ENCODE data around the gene PAM16.
A peak's percentile ranks its signal among the peaks of the same experiment; 100 is the strongest.

The PAM16 gene

DNA sequence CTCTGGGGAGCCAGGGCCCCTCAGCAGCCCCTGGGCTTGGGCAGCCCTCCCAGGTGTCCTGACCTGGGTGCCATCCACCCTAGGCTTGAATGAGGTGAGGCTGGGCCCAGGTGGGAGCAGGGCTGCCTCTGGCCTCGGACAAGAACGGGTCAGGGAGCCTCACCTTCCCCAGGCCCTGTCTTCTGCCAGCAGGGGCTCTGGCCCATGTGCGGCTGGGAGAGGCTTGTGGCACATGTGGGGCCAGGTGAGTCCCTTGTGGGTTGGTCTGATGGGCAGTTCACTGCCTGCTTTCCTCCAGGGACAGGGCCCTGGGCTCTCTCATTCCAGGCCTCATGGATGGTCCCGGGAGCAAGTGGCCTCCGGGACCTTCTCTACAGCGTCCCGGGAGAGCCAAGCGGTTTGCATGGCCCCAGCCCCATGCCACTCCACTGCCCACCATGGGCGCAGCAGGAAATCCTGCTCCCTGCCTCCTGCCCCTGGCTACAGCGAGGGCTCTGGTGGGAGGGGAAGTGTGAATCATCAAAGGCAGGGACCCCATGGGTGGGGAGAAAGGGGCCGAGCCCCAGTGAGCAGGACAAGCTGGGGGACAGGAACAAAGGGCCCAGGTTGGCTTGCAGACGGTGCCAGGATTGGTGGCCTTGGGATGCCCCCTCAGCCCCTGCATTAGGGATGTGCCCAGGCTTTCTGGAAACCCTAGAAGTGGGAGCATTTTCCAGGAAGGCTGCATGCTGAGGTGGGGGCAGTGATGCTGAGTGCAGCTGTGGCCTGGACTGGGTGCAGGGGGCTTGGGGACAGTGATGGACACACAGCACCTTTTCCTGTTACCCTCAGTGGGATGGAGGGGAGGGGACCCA lies 32.7 kb upstream of the PAM16 start:
- no peak for DNase-seq

- DNase-seq: no peak
Measured at GRCh38 chr16:4382795-4383357, 31.8 kb upstream of the PAM16 start.

- DNase-seq: no peak
Measured at GRCh38 chr16:4381935-4382794, 31.0 kb upstream of the PAM16 start.

- no peak for DNase-seq
Measured at GRCh38 chr16:4381072-4381934, 30.2 kb upstream of the PAM16 start.

DNA sequence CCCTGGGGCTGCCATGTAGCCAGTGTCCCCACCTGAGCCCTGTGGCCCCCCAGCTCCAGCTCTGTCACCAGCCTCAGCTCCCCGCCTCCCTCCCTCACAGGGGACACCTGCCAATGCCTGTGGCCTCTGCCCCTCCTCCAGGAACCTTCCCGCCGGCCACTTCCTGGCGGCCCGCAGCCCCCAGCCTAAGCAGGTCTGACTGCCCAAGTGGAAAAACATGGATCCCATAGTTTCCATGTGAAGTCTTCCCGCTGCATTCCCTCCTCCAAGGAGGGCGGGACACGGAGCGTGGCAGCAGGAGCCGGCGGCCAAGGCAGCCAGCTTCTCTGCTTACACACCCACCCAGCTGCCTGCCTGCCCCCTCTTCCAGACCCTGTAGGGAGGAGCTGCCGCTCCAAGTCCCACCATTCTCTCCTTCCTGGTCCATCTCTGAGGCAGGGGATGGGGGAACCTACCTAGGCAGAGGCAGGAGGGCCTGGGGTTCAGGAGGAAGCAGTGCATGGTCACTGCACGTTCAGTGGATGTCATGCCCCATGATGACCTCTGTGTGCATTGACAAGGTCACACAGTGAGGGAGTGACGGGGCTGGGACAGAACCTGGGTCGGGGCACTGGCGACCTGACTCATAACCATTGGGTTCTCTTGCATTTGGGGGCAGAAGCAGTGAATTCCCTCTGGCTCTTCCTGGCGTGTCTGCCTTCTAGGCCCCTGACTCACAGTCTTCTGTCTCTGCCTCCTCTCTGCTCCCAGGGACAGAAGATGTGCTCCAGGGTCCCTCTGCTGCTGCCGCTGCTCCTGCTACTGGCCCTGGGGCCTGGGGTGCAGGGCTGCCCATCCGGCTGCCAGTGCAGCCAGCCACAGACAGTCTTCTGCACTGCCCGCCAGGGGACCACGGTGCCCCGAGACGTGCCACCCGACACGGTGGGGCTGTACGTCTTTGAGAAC lies 29.3 kb upstream of the PAM16 start:
- DNase-seq: no peak

- DNase-seq: no peak
Measured at GRCh38 chr16:4378999-4379690, 28.0 kb upstream of the PAM16 start.

GRCh38 chr16:4378161-4378666 lies 27.1 kb upstream of the PAM16 start:
- DNase-seq: no peak

DNA sequence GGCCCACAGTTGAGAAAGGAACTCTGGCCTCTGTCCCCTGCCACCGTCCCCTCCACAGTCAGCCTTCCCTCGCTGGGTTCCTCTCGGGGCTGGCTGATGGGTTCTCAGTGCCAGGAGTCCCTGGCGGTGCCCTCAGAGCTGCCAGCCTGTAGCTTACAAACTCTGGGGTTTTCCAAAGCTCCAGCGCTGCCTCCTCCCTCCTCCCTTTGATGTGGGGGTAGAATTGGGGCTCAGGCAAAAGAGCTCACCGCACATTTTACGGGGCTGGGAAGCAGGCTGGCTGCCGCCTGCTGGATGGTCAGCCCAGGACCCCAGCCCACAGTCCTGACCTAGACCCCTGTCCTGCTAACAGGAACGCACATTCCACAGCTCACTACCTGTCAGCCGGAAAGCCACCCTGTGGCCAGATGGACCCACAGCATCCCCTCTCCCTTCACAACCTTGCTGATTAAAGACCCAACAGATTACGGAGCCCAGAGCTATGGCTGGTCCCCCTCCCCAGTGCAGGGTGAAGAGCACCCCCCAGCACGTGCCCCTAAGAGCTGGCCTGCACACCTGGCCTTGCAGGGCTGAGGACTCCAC lies 26.5 kb upstream of the PAM16 start:
- DNase-seq: no peak

DNA sequence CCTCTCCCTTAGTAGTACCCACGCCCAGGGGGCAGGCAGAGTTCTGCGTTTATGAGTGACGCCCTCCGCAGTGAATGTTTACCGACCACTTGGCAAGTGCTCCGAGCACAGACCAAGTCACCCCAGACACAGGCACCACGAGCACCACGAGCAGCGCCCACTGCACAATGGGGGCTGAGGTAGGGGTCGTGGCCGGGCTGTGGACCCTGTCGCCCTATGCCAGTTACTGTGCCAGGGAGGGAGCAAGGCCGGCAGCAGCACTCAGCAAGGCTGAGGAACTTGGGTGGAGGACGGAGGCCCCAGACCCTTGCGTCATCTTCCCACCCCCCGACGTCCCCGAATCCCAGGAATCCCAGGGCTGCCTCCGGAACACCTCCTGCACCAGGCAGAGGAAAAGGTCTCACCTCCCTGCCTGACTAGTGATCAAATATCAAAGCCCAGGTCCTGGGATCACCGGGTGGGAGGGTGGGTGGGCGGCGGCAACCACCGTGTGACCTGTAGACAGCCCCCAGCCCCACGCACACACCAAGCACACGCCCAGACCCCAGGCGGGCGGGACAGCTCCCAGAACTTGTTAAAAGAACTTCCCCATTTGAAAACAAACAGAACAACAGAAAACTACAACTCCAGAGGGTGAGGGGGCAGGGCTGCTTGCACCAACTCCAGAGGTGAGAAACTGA lies 25.9 kb upstream of the PAM16 start:
- no peak for DNase-seq

- no peak for DNase-seq
Measured at GRCh38 chr16:4376126-4376892, 25.2 kb upstream of the PAM16 start.

DNA sequence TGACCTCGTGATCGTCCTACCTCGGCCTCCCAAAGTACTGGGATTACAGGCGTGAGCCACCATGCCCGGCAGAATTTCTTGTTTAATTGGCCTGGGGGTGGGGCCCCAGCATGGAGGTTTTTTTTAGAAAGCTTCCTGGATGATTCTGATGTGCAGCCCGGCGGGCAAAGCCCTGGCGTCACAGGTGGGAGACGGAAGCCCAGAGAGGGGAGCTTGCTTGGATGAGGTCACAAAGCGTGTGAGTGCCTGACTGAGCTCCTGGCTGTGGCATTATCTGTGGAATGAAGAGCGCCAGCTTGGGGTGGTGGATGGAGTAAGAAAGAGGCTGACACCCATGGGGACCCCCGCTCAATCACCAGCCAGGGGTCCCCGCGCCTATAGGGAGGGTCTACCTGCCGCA lies 24.6 kb upstream of the PAM16 start:
- no peak for DNase-seq

GRCh38 chr16:4373909-4374742 lies 23.0 kb upstream of the PAM16 start:
- no peak for DNase-seq

DNA sequence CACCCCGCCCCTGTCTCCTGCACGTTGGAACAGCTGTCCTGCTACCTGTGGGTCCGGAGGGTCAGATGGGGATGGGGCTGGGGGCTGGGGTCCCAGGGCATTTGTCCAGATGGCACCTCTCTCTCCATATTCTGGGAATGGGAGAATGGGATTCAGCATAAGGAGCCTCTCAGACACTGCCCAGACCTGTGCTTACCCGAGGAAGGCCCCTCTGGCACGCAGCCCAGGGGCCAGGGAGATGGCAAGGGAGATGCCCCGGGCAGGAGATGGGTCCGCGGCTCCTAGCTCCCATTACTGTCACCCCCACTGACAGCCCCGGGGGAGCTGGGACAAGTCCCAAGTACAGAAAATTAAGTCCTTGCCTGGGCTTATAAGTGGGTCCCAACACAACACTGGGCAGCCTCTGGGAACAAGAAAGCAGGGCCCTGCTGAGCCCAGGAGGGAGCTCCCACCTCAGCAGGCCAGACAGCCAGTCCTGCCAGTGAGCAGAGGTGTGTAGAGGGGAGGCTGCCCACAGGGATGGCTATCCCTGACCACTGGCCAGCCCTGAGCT lies 22.3 kb upstream of the PAM16 start:
- DNase-seq: no peak

GRCh38 chr16:4372578-4373355 lies 21.6 kb upstream of the PAM16 start:
- peak; percentile 47 to 75 for DNase-seq

GRCh38 chr16:4372001-4372577 lies 21.0 kb upstream of the PAM16 start:
- no peak for DNase-seq

DNA sequence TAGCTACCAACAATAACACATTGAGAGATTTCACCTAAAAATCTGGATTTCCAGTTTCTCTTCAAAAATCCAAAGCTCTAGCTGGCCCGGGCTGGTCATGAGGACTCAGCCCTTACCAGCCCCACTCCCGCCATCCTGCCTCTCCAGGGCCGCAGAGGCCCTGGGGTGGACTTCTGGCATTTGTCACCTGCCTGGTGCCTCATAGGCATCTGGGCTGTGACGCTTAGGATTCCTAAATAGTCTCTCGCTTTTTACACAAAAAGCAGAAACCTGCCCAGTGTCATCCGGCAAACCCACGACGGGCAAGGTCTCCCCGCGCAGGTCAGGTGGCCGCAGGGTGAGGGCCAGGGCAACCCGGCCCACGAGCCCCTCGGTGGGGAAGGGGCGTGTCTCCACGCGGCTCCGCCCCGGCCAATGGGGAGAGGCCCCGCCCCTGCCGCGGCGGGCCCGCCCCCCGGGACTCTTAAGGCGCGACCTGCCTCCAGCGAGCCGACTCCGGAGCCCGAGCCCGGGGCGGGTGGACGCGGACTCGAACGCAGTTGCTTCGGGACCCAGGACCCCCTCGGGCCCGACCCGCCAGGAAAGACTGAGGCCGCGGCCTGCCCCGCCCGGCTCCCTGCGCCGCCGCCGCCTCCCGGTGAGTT lies 20.4 kb upstream of the PAM16 start, which contains the start of gene VASN:
TSS of gene VASN (plus strand) at position 492 of the 644 bp plus-strand sequence. CDS start 9,030 bp downstream, outside the sequence.
- DNase-seq: no peak
